ENCODE data around the gene C19orf25. TPM values are rescaled to one million over a fixed set of nuclear protein-coding genes. Genes with fewer than 3 reads are reported as not detected.
A peak's percentile ranks its signal among the peaks of the same experiment; 100 is the strongest.

Gene C19orf25
- total and polyA plus RNA-seq, 10 of the 15 experiments (the other 5 are each of a cell fraction or from before 2014, with no cell fraction given) = 1.2 to 67.0 (median 25.6) TPM

DNA sequence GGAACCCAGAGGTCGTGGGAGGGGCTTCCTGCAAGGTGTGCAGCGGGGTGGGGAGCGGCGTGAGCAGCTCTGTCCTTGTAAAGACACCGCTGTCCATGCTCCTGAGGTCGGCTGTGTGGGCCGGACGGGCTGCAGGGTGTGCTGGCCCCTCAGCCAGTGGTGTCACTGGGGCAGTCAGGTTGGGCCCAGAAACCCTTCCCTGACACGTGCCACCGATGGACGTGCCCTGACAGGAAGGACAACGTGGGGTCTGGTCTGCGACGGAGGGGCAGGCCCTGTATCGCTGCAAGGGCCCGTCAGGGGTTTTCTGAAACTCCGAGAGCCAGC lies 45.0 kb downstream of the C19orf25 start:
- FAIRE-seq (no peak), ATAC-seq (no peak), DNase-seq (ENCODE audit: low read depth, low spot score) (no peak)
- no peak overlapping the region for H3K9ac ChIP-seq (ENCODE audit: control insufficient read depth, insufficient read depth, low read length)
- no TSS peak for BruUV-seq (replicated peaks)
- in situ Hi-C loops (cut with MboI) = no loop called here
- ChIA-PET SMC1A (ENCODE audit: uncharacterized antibody, unreplicated experiment) (no interaction called here), CTCF (no interaction called here), POLR2A (no interaction called here), RAD21 (ENCODE audit: unreplicated experiment) (no interaction called here)
- H3K36me3 ChIP-seq (ENCODE audit: control insufficient read depth in 2 of 2, insufficient read depth in 2 of 2, low read length in 1 of 2) = peaks cover 8 to 36% of the 10 kb centered on the region in 2 experiments
- intact Hi-C loops (cut with micrococcal nuclease; ENCODE audit: unreplicated experiment) = no loop called here
- no peaks in the 10 kb centered on the region for H3K27me3 ChIP-seq (replicated peaks in 1 of 2; ENCODE audit: control insufficient read depth in 2 of 2, insufficient read depth in 2 of 2, low read length in 1 of 2)
- WGBS (ENCODE audit: insufficient coverage, insufficient replicate concordance, low lambda C conversion rate, missing lambda C conversion rate) = 92% methylated on average over 17 of the region's 17 CpGs
- no peak overlapping the region for H3K27ac ChIP-seq (ENCODE audit: control insufficient read depth, insufficient read depth)
- TF ChIP-seq, protein P1, sequence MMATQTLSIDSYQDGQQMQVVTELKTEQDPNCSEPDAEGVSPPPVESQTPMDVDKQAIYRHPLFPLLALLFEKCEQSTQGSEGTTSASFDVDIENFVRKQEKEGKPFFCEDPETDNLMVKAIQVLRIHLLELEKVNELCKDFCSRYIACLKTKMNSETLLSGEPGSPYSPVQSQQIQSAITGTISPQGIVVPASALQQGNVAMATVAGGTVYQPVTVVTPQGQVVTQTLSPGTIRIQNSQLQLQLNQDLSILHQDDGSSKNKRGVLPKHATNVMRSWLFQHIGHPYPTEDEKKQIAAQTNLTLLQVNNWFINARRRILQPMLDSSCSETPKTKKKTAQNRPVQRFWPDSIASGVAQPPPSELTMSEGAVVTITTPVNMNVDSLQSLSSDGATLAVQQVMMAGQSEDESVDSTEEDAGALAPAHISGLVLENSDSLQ (IDR thresholded peaks at IDR 0.05) = no peak
- TF ChIP-seq POLR2A (IDR thresholded peaks at IDR 0.05; ENCODE audit: low read depth, low read length) = peak; percentile 25
- no peaks in the 10 kb centered on the region for H3K4me1 ChIP-seq (ENCODE audit: control insufficient read depth, insufficient read depth, low read length)
- H4K20me1 ChIP-seq (ENCODE audit: control insufficient read depth, insufficient read depth) = no peaks in the 10 kb centered on the region
- no peak overlapping the region for H2AFZ ChIP-seq (ENCODE audit: control insufficient read depth, low read depth, low read length)
- H3K4me3 ChIP-seq = no peak overlapping the region
- H3K79me2 ChIP-seq (ENCODE audit: control insufficient read depth, insufficient read depth, low read length) = peaks cover 9% of the 10 kb centered on the region
- no peaks in the 10 kb centered on the region for H3K9me3 ChIP-seq (replicated peaks; ENCODE audit: control insufficient read depth, insufficient read depth, low read length)
- no peak overlapping the region for H3K4me2 ChIP-seq (ENCODE audit: control insufficient read depth, insufficient read depth)

- WGBS (ENCODE audit: insufficient coverage, insufficient replicate concordance, low lambda C conversion rate, missing lambda C conversion rate) = 90% methylated on average over 38 of the region's 47 CpGs
- Histone ChIP-seq H3K27me3 (replicated peaks in 1 of 2; ENCODE audit: control insufficient read depth in 2 of 2, insufficient read depth in 2 of 2, low read length in 1 of 2) (no peaks in the 10 kb centered on the region), H3K4me1 (ENCODE audit: control insufficient read depth, insufficient read depth, low read length) (no peaks in the 10 kb centered on the region), H3K36me3 (ENCODE audit: control insufficient read depth in 2 of 2, insufficient read depth in 2 of 2, low read length in 1 of 2) (peaks cover 8 to 39% of the 10 kb centered on the region in 2 experiments), H3K4me2 (ENCODE audit: control insufficient read depth, insufficient read depth) (no peak overlapping the region), H3K9me3 (replicated peaks; ENCODE audit: control insufficient read depth, insufficient read depth, low read length) (no peaks in the 10 kb centered on the region), H3K4me3 (no peak overlapping the region), H2AFZ (ENCODE audit: control insufficient read depth, low read depth, low read length) (no peak overlapping the region), H4K20me1 (ENCODE audit: control insufficient read depth, insufficient read depth) (no peaks in the 10 kb centered on the region), H3K9ac (ENCODE audit: control insufficient read depth, insufficient read depth, low read length) (no peak overlapping the region), H3K79me2 (ENCODE audit: control insufficient read depth, insufficient read depth, low read length) (peaks cover 3% of the 10 kb centered on the region), H3K27ac (ENCODE audit: control insufficient read depth, insufficient read depth) (no peak overlapping the region)
- ChIA-PET RAD21 (ENCODE audit: unreplicated experiment) (no interaction called here), CTCF (no interaction called here), POLR2A (no interaction called here), SMC1A (ENCODE audit: uncharacterized antibody, unreplicated experiment) (no interaction called here)
- no peak for FAIRE-seq
- intact Hi-C loops (cut with micrococcal nuclease; ENCODE audit: unreplicated experiment) (no loop called here), in situ Hi-C loops (cut with MboI) (no loop called here)
- TF ChIP-seq PAX8 (IDR thresholded peaks at IDR 0.05) = no peak
- no peak for TF ChIP-seq ASH2L (IDR thresholded peaks at IDR 0.05; ENCODE audit: borderline replicate concordance, low read depth)
- no peak for TF ChIP-seq RFX5 (IDR thresholded peaks at IDR 0.05; ENCODE audit: low read depth, low read length)
- TF ChIP-seq POLR2A (IDR thresholded peaks at IDR 0.05; ENCODE audit: low read depth, low read length) = peak; percentile 56
- BruUV-seq (replicated peaks) = no TSS peak
- DNase-seq (ENCODE audit: low read depth, low spot score) = no peak
- no peak for ATAC-seq
These were observed 45.6 kb downstream of the C19orf25 start for GRCh38 chr19:1433119-1434039.

All from GM12878 (cell line).